HG02884 (cell line): Measurements from ENCODE around the gene STAM2.
"Not testable (repeated sequence)": the region's sequence is repeated elsewhere in the genome, so short reads cannot be mapped to it uniquely, and the experiment has no call there.

Experiments used
- ATAC-seq: cut with Tn5 transposase; IDR thresholded peaks from one replicate; pipeline ENCODE4 v1.9.1; 2021; ENCODE audit warnings: mild to moderate bottlenecking, moderate library complexity; ENCODE audit not compliant: unreplicated experiment

Gene STAM2

DNA sequence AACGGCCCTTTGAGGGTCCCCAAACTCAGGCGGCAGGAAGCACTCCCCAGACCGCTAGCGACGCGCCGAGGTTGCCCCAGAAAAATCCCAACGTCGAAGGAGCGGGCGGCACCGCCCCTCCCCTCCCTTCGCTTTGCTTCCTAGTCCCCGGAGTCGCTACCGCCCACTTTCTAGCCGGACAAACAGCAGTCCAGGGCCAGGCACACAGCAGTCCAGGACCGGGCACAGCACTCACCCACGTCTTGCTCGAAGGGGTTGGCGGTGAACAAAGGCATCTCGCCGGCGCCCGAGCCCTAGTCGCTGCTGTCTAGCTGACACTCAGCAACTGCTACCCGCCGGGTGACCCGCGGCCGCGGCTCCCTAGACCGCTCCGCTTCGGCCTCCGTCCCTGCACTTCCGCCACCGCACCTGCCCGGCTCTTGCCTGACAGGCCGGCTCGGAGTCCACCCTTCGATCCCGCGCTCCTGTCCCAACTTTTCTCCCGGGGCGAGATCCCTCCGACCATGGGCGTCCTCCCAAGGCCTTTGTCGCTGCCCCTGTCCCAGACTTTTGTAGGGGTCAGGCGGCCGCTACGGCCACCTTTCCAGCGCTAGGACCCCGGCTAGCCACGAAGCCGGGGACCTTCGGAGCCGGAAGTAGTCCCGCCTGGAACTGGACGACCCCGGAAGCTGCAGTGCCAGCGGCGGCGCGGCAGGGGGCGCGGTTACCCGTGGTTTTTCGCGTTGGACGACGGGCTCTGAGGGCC is at the start of gene STAM2:
Gene STAM2 (minus strand): TSS at position 396 of the 745 bp plus-strand sequence. CDS start 121 bp downstream, at position 275.
- peak; percentile 70 for ATAC-seq

DNA sequence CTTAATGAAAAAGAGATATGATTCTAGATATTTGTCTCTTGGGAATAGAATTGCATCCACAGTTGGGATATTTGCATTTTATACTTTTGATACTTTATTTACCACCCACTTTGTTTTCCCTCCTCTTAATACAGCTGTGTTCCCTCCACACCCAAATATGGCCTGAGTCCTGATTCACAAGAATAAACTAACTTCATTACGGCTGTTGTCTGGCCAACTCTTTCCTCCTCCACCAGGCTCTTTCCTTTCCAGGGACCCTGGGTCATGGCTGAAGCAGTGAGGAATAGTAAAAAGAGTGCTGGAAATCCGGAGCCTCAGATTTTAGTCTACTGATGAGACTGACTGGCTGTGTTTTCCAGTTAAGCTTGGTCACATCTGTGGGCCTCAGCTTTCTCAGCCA is 48.4 kb upstream of the STAM2 start:
- no peak for ATAC-seq

DNA sequence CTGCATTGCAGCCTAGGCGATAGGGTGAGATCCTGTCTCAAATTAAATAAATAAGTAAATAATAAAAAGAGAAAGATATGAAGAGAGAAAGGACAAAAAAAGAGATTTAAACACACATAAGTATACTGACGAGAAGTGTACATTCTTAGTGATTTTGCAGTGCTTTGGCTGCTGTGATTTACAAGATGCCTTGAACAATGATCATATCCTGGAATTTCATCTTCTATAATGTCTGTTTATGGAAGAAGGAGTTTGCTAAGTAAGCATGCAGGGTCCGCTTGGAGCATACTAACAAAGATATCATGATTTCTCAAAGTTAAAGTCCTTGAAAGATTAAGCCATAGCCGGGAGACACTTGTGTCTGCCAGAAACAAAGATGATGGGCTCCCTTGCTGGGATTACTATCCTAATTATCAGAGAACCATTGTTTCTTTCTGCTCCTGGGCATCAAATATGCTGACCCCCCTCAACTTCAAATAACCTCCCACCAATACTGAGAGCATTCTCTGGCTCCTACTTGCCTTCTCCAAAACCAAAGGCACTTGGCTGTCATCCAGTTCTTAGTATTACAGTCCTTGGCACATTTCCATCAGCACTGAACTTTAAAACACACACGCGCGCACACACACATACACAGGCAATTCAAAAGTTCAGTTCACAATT is 47.5 kb upstream of the STAM2 start:
- no peak for ATAC-seq

DNA sequence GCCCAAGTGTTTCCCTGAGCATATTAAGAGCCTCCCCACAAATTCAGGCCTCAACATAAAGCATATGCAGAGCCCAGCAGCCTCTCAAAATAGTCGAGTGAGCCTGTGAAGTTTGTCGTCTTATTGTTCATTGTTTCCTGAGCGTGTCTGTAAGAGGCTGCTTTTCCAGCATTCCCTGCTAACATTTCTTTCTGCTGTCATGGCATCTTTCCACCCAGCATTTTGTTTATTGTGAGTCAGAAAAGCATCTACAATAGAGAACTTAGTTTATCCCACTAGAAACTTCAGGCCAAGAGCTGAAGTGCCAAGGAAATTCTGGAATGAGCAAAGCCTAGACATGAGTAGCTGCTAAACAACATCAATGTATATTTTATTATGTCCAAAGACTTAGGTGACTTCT is 46.3 kb upstream of the STAM2 start:
- ATAC-seq: no peak

DNA sequence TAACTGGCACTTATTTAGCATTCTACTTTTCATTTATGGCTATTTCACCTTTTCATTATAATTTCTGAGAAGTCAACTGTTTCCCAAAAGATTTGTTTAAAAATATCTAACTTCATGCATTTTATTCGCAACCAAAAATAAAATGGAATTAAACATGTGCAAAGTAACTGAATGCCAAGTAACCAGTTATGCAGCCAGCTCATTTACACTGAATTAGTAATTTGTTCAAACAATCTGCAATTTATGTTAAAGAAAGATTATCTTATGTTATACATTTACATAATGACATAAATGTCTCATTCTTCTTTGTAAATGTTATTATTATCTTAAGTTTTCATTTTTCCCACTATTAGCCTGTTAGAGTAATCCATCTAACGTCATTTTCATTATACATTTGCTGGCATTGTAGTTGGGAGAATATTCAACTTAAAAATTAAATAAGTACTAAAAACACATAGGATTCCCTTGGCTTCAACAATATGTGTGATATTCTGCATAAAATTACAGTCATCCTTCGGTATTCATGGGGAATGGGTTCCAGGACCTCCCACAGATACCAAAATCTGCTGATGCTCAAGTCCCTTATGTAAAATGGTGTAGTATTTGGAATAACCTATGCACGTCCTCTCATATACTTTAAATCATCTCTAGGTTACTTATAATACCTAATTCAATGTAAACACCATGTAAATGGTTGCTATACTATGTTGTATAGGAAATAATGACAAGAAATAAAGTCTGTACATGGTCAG is 43.7 kb upstream of the STAM2 start:
- ATAC-seq: no peak

DNA sequence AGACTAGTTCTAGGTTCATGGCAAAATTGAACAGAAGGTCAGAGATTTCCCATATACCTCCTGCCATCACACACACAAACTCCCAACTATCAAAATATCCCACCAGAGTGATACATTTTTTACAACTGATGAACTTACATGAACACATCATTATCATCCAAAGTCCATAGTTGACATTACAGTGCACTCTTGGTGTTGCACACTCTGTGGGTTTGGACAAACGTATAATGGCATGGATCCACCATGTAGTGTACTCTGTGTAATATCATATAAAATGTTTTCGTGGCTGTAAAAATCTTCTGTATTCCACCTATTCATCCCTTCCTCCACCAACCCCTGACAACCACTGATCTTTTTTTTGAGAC is 25.9 kb upstream of the STAM2 start:
- no peak for ATAC-seq

DNA sequence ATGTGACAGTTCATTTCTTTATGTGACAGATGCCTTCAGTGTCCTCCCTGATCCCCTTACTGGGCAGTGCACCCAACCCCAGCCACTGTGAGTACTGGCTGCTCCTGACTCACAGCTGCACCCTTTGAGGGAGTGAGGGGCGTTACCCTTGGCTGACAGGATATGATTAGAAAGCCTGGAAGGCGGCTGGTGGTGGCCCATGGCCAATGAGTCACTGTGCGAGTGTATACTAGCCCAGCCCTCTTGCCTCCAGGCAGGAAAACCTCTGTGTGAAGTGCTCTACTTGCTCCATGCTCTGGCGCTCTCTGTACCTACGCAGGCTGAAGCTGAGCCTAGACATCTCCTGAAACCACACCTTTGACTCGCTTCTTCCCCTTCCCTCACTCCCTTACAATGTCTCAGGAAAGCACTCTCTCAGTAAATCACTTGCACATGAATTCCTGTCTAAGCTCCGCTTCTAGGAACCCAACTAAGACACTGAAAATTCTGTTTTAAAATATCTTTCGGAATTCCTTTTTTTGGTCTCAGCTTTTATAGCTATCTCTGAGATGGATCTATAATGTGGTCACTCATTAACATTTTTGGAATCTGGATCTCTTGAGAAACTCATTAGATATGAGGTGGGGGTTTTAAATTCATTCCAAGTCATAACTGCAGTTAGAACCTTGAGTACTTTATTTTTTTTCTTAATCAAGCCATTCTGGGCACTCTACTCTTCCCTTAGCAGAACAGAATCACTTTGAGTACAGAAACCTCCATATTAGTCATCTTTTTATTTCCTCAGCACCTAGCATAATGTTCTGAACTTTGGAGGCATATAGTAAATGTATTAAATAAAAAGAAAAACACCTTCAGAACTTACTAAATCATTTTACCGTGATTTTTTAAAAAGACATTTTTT is 25.3 kb upstream of the STAM2 start:
- no peak for ATAC-seq

DNA sequence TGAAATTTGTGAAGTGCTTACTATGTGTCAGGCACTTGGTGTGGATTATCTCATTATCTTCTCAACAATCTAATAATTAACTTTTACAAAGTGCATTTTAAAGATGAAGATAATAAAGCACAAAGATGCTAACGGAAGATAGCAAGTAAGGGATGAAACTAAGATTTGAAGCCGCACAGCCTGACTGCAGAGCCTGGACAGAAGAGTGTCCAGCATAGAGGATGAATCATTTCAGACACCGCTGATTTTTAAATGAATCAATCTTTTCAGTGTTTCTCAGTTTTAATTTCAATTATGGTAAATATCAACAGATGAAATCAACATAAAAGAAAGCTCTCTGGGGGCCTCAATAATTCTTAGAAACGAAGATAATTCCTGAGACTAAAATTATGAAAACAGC is 24.5 kb upstream of the STAM2 start:
- no peak for ATAC-seq

DNA sequence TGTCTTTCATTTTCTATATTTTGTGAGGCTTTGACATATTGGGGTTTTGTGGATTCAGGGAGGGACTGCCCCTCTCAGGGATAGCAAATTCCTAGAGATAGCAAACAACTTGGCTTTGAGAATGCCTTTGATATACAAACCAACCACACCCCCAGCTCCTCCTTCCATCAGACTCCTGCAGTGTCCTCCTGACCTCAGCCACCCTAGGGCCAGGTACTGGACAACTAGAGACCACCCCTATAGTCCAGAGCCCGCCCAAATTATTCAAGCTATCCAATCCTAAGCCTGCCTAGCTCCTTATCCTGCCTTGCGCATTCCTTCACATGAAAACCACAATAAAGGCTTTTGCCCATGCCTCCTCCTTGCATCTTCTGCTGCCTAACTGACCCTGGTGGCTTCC is 22.9 kb upstream of the STAM2 start:
- ATAC-seq: no peak

DNA sequence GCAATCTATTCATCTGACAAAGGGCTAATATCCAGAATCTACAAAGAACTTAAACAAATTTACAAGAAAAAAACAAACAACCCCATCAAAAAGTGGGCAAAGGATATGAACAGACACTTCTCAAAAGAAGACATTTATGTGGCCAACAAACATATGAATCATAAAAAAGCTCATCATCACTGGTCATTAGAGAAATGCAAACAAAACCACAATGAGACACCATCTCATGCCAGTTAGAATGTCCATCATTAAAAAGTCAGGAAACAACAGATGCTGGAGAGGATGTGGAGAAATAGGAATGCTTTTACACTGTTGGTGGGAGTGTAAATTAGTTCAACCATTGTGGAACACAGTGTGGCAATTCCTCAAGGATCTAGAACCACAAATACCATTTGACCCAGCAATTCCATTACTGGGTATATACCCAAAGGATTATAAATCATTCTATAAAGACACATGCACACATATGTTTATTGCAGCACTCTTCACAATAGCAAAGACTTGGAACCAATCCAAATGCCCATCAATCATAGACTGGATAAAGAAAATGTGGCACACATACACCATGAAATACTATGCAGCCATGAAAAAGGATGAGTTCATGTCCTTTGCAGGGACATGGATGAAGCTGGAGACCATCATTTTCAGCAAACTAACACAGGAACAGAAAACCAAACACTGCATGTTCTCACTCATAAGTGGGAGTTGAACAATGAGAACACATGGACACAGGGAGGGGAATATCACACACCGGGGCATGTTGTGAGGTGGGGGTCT is 22.1 kb upstream of the STAM2 start:
- not testable (repeated sequence) for ATAC-seq

DNA sequence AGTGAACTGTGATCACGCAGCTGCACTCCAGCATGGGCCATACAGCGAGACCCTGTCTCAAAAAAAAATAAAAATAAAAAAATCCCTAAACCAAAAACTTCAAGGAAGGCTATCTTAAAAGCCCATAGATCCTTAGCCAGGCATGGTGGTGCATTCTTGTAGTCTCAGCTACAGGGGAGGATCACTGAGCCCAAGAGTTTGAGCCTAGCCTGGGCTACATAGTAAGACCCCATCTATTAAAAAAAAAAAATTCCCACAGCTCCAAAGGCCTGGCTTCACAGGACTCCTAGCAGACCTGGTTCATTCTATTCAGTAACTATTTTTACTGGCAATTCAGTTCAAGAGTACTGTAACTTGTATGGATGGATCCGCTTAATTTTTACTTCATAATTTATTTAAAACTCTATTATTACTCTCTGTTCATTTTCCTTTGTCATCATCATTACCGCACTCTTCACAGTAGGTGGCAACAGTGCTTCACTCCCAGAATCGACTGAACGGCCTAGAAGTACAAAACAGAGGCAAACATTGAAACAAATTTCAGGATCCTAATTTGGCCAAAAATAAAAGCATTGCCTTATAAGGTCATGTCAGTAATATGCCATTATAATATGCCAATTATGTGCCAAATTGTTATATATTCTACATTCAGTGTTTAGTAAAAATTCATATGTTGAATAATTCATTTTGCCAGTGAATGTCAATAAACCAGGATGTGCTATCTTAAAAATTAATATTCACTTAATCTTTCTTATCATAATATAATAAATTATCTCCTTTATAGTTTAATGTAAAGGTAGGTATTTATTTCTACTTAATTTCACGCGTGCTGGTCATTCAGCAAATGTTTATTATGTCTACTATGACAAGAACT is 14.3 kb upstream of the STAM2 start:
- peak; percentile 69 for ATAC-seq

DNA sequence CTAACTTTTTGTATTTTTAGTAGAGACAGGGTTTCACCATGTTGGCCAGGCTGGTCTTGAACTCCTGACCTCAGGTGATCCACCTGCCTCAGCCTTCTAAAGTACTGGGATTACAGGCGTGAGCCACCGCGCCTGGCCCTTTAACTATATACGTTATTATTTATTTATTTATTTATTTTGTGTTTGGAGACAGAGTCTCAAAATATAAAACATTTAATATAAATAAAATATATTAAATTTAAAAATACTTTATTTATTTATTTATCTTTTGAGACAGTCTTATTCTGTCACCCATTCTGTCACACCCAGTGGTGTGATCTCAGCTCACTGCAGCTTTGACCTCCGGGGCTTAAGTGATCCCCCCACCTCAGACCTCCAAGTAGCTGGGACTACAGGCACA is 11.2 kb upstream of the STAM2 start:
- not testable (repeated sequence) for ATAC-seq

DNA sequence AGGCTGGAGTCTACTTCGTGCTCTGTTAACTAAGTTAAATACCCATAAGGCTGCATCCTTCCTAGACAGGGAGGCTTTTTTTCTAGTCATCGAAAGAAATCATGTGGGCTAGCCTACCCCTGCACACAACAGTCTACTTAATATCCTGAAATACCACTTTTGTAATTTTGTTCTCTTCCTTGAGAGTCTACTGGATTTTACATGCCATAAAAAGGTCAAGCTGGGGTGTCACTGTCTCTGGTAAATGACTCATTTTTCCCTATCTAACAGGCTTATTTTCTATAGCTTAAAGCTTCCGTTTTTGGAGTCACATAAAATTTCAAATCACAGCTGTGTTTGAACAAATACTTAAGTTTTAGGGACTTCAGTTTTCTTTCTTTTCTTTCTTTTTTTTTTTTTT is 10.7 kb upstream of the STAM2 start:
- ATAC-seq: no peak

DNA sequence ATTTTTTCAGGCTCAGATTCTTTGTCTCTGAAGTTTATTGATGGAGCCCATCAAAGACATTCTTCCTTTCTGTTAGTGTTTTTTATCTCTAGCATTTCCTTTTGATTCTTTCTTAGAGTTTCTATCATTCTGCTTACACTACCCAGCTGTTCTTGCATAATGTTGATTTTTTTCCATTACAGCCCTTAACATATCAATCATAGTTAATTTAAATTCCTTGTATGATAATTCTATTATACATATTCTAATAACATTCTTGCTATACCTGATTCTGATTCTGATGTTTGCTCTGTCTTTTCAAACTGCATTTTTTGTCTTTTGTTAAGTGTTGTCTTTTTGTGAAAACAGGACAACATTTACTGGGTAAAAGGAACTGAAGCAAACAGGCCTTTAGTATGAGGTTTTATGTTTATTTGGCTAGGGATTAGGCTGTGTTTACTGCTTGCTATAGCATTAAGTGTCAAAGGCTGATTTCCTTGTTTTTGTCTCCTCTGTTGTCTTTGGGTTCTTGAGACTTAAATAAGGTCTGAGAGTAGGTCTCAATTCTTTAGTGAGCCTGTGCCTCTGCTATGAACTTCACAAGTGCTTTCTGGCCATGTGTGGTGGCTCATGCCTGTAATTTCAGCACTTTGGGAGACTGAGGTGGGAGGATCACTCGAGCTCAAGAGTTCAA is 8.0 kb upstream of the STAM2 start:
- ATAC-seq: no peak

DNA sequence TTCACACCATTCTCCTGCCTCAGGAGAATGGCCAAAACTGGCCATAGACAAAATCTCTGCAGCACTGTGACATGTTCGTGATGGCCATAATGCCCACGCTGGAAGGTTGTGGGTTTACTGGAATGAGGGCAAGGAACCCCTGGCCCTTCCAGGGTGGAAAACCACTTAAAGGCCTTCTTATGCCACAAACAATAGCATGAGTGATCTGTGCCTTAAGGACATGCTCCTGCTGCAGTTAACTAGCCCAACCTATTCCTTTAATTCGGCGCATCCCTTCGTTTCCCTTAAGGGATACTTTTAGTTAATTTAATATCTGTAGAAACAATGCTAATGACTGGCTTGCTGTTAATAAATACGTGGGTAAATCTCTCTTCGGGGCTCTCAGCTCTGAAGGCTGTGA is 2.1 kb upstream of the STAM2 start:
- not testable (repeated sequence) for ATAC-seq

DNA sequence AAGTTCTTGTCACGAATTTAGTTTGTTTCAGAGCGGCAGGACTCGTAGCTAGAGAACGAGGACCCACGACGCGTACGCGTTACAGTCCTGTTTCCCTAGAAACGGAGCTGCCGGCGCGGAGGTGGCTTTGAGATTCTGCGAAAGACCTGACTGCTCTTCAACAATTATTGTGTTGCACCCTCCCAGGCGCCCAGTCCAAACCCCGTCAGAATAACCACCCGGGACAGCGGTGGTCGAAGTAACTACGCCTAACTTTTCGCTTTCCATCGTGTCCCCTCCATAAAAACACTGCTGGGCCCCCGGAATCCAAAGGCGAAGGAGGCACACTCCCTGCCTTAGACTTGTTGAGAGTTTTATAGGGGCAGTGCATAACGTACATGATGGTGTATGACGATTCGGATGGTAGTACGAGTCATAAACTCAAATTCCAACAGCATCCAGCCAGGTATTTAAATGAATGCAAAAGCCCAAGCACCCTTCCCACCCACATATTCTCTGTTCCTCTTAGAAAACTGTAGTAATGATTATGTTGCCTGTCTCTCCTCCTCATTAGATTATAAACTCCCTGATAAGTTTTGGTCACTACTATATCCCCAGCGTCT is 651 bp upstream of the STAM2 start:
- peak; percentile 34 for ATAC-seq

DNA sequence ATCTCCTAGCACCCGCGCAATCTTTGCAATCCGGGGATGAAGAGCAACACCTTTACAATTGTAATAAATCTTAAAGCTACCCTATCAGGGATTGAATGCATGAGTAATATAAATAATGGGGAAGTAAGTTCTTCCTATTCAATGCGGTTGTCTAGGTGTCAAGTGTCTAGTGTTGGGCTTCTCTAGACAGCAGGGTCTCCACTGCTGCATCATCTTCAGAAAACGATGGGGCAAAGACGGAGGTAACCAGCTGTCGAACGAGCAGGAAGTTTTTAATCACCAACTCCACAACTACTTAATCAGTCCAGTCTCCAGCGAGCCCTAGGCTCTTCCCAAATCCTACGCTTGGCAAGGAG is 573 bp downstream of the STAM2 start:
- peak; percentile 15 for ATAC-seq

DNA sequence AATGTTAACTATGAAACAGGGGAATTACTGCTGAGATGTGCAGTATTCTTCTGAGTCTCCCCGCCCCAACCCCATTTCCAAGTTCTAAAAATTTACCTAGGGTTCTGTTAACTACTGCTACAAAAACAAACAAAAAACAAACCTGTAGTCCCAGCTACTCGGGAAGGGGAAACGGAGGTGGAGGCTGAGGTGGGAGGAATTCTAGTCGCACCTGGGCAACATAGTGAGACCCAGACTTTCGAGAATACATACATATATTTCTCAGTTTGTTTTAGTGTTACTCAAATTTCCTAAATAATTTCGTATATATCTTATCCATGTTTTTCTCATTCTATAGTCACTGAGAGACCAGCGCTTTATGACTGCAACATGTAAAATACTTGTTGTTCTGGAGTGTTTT is 989 bp downstream of the STAM2 start:
- no peak for ATAC-seq
